ENCODE measurements around the gene HIPK2.

- TF ChIP-seq EZH2 (IDR thresholded peaks at IDR 0.05) (no peak), POLR2AphosphoS5 (IDR thresholded peaks at IDR 0.05; ENCODE audit: borderline replicate concordance, low read depth, low read length) (no peak), FOXP2 (optimal IDR thresholded peaks at IDR 0.05; ENCODE audit: control extremely low read depth, extremely low read length, insufficient read depth) (no peak)
Observed at GRCh38 chr7:139646566-139646965, 131.2 kb downstream of the HIPK2 start.
